ENCODE measurements around the gene PTRH1. TPM values are rescaled to one million over a fixed set of nuclear protein-coding genes. Genes with fewer than 3 reads are reported as not detected.

PTRH1 gene
- polyA plus RNA-seq, 6 donors from 2014 or later: 7.0 to 25.2 (median 10.5) TPM

- ATAC-seq (ENCODE audit: low read depth in 2 of 2) (no peak), DNase-seq (no peak)
- H3K9me3 Mint-ChIP-seq: no peaks in the 10 kb centered on the region
- H3K27ac Mint-ChIP-seq: no peak overlapping the region
- H3K36me3 Mint-ChIP-seq: no peaks in the 10 kb centered on the region
- no peak overlapping the region for H3K4me3 Mint-ChIP-seq
- H3K27me3 Mint-ChIP-seq: peaks cover 0 to 9% (median 0%) of the 10 kb centered on the region in 3 donors
- peaks cover 6 to 10% (median 7%) of the 10 kb centered on the region in 3 donors for H3K4me1 Mint-ChIP-seq
Measured at GRCh38 chr9:127721391-127721821, 5.9 kb upstream of the PTRH1 start.

- no peaks in the 10 kb centered on the region for H3K9me3 Mint-ChIP-seq
- no peak overlapping the region for H3K27ac Mint-ChIP-seq
- peaks cover 10 to 14% (median 12%) of the 10 kb centered on the region in 3 donors for H3K4me1 Mint-ChIP-seq
- peaks cover 0 to 9% (median 0%) of the 10 kb centered on the region in 3 donors for H3K27me3 Mint-ChIP-seq
- no peak for ATAC-seq (ENCODE audit: low read depth in 2 of 2)
- peak overlapping the region in 1 of 8 donors; percentile 76 for H3K4me3 Mint-ChIP-seq
- DNase-seq: no peak
- H3K36me3 Mint-ChIP-seq: no peaks in the 10 kb centered on the region
Measured at GRCh38 chr9:127720865-127721227, 5.4 kb upstream of the PTRH1 start.

- peaks cover 16 to 19% (median 17%) of the 10 kb centered on the region in 3 donors for H3K4me1 Mint-ChIP-seq
- ATAC-seq (ENCODE audit: low read depth in 2 of 2): no peak
- H3K4me3 Mint-ChIP-seq: peak overlapping the region in 1 of 8 donors; percentile 36
- no peaks in the 10 kb centered on the region for H3K36me3 Mint-ChIP-seq
- no peak for DNase-seq
- H3K27ac Mint-ChIP-seq: peak overlapping the region in 1 of 6 donors; percentile 88
- H3K27me3 Mint-ChIP-seq: peaks cover 0 to 9% (median 0%) of the 10 kb centered on the region in 3 donors
- no peaks in the 10 kb centered on the region for H3K9me3 Mint-ChIP-seq
Measured at GRCh38 chr9:127720031-127720864, 4.8 kb upstream of the PTRH1 start.

GRCh38 chr9:127717766-127718165 is 2.3 kb upstream of the PTRH1 start:
- DNase-seq: no peak
- H3K27ac Mint-ChIP-seq: peak overlapping the region in 2 of 6 donors; percentile 51 to 84
- no peaks in the 10 kb centered on the region for H3K36me3 Mint-ChIP-seq
- no peaks in the 10 kb centered on the region for H3K9me3 Mint-ChIP-seq
- H3K4me1 Mint-ChIP-seq: peaks cover 20 to 27% (median 21%) of the 10 kb centered on the region in 3 donors
- no peaks in the 10 kb centered on the region for H3K27me3 Mint-ChIP-seq
- no peak for ATAC-seq (ENCODE audit: low read depth in 2 of 2)
- H3K4me3 Mint-ChIP-seq: peak overlapping the region in 3 of 8 donors; percentile 47 to 62 (median 49)

GRCh38 chr9:127716412-127716811 is 949 bp upstream of the PTRH1 start:
- peaks cover 20 to 28% (median 23%) of the 10 kb centered on the region in 3 donors for H3K4me1 Mint-ChIP-seq
- ATAC-seq (ENCODE audit: low read depth in 2 of 2): no peak
- H3K9me3 Mint-ChIP-seq: no peaks in the 10 kb centered on the region
- H3K4me3 Mint-ChIP-seq: peak overlapping the region; percentile 66 to 100 (median 96)
- H3K27me3 Mint-ChIP-seq: no peaks in the 10 kb centered on the region
- peak overlapping the region in 4 of 6 donors; percentile 89 to 97 (median 95) for H3K27ac Mint-ChIP-seq
- no peak for DNase-seq
- no peaks in the 10 kb centered on the region for H3K36me3 Mint-ChIP-seq

- DNase-seq: no peak
Measured at GRCh38 chr9:127714951-127715469, 453 bp downstream of the PTRH1 start.

GRCh38 chr9:127714020-127714750 is 1.3 kb downstream of the PTRH1 start:
- Mint-ChIP-seq H3K27ac (peak overlapping the region in 3 of 6 donors; percentile 59 to 76 (median 60)), H3K9me3 (no peaks in the 10 kb centered on the region), H3K27me3 (no peaks in the 10 kb centered on the region), H3K4me3 (peak overlapping the region; percentile 66 to 91 (median 84)), H3K4me1 (peaks cover 16 to 34% (median 21%) of the 10 kb centered on the region in 3 donors), H3K36me3 (no peaks in the 10 kb centered on the region)
- DNase-seq: no peak
- ATAC-seq (ENCODE audit: low read depth in 2 of 2): no peak

More at GRCh38 chr9:127714951-127715469, 453 bp downstream of the PTRH1 start:
- no peaks in the 10 kb centered on the region for H3K27me3 Mint-ChIP-seq
- H3K9me3 Mint-ChIP-seq: no peaks in the 10 kb centered on the region
- ATAC-seq (ENCODE audit: low read depth in 2 of 2): peak; percentile 13 to 15
- H3K4me3 Mint-ChIP-seq: peak overlapping the region; percentile 88 to 100 (median 98)
- peak overlapping the region; percentile 89 to 99 (median 96) for H3K27ac Mint-ChIP-seq
- H3K36me3 Mint-ChIP-seq: no peaks in the 10 kb centered on the region
- peaks cover 21 to 37% (median 24%) of the 10 kb centered on the region in 3 donors for H3K4me1 Mint-ChIP-seq

- Mint-ChIP-seq H3K9me3 (peaks cover 0 to 2% (median 0%) of the 10 kb centered on the region in 7 donors), H3K4me3 (peak overlapping the region in 1 of 8 donors; percentile 43), H3K36me3 (no peaks in the 10 kb centered on the region), H3K27me3 (no peaks in the 10 kb centered on the region), H3K27ac (no peak overlapping the region), H3K4me1 (peaks cover 17 to 34% (median 21%) of the 10 kb centered on the region in 3 donors)
- ATAC-seq (ENCODE audit: low read depth in 2 of 2) (no peak), DNase-seq (no peak)
Measured at GRCh38 chr9:127712867-127713266, 2.6 kb downstream of the PTRH1 start.

- DNase-seq (no peak), ATAC-seq (ENCODE audit: low read depth in 2 of 2) (no peak)
- peaks cover 21 to 38% (median 22%) of the 10 kb centered on the region in 3 donors for H3K4me1 Mint-ChIP-seq
- no peak overlapping the region for H3K27ac Mint-ChIP-seq
- no peaks in the 10 kb centered on the region for H3K27me3 Mint-ChIP-seq
- peak overlapping the region in 4 of 8 donors; percentile 9 to 54 (median 30) for H3K4me3 Mint-ChIP-seq
- H3K9me3 Mint-ChIP-seq: peaks cover 0 to 2% (median 0%) of the 10 kb centered on the region in 7 donors
- no peaks in the 10 kb centered on the region for H3K36me3 Mint-ChIP-seq
Measured at GRCh38 chr9:127712371-127712770, 3.1 kb downstream of the PTRH1 start.

GRCh38 chr9:127711831-127712274 is 3.6 kb downstream of the PTRH1 start:
- Mint-ChIP-seq H3K4me3 (peak overlapping the region in 4 of 8 donors; percentile 6 to 54 (median 32)), H3K9me3 (peaks cover 0 to 2% (median 0%) of the 10 kb centered on the region in 7 donors), H3K36me3 (no peaks in the 10 kb centered on the region), H3K4me1 (peaks cover 21 to 38% (median 23%) of the 10 kb centered on the region in 3 donors), H3K27ac (peak overlapping the region in 1 of 6 donors; percentile 47), H3K27me3 (no peaks in the 10 kb centered on the region)
- DNase-seq (no peak), ATAC-seq (ENCODE audit: low read depth in 2 of 2) (no peak)

- DNase-seq: no peak
Measured at GRCh38 chr9:127711226-127711701, 4.2 kb downstream of the PTRH1 start.

GRCh38 chr9:127710204-127710783 is 5.2 kb downstream of the PTRH1 start:
- peak overlapping the region in 1 of 8 donors; percentile 52 for H3K4me3 Mint-ChIP-seq
- H3K4me1 Mint-ChIP-seq: peaks cover 12 to 27% (median 13%) of the 10 kb centered on the region in 3 donors
- DNase-seq (no peak), ATAC-seq (ENCODE audit: low read depth in 2 of 2) (no peak)
- peaks cover 0 to 2% (median 0%) of the 10 kb centered on the region in 7 donors for H3K9me3 Mint-ChIP-seq
- no peaks in the 10 kb centered on the region for H3K36me3 Mint-ChIP-seq
- no peaks in the 10 kb centered on the region for H3K27me3 Mint-ChIP-seq
- peak overlapping the region in 2 of 6 donors; percentile 70 to 90 for H3K27ac Mint-ChIP-seq

More at GRCh38 chr9:127711226-127711701, 4.2 kb downstream of the PTRH1 start:
- H3K36me3 Mint-ChIP-seq: no peaks in the 10 kb centered on the region
- peaks cover 0 to 2% (median 0%) of the 10 kb centered on the region in 7 donors for H3K9me3 Mint-ChIP-seq
- H3K4me1 Mint-ChIP-seq: peaks cover 21 to 36% (median 23%) of the 10 kb centered on the region in 3 donors
- no peak for ATAC-seq (ENCODE audit: low read depth in 2 of 2)
- H3K27ac Mint-ChIP-seq: peak overlapping the region in 1 of 6 donors; percentile 51
- no peaks in the 10 kb centered on the region for H3K27me3 Mint-ChIP-seq
- H3K4me3 Mint-ChIP-seq: peak overlapping the region in 2 of 8 donors; percentile 47 to 58

Measured in naive B cell (primary cell).